HepG2 (cell line): Measurements from ENCODE around the gene CAPG. TPM values are rescaled to one million over a fixed set of nuclear protein-coding genes. Genes with fewer than 3 reads are reported as not detected.
A peak's percentile ranks its signal among the peaks of the same experiment; 100 is the strongest.

Experiments
- ATAC-seq: fragments of 200-7000 bp; cut with Tn5 transposase; 3 replicates; pipeline ENCODE4 v1.9.1; 2020; ENCODE audit warnings: mild to moderate bottlenecking, moderate library complexity
- BruUV-seq: library from RNA; stranded (reverse); fragments of 400-500 nt; replicated peaks from 2 replicates; lab custom pipeline; 2021; lab: Mats Ljungman, UMichigan
- CTCF ChIA-PET: fragments of 300-600 bp; formaldehyde crosslinking; extraction: SDS; loops from one replicate; lab custom pipeline; 2021; ENCODE audit warnings: low total read pairs, inconsistent platforms, low intra/inter-chr PET ratio; lab: Yijun Ruan, JAX
- POLR2A ChIA-PET: fragments of 350-600 bp; sonication (Branson Sonifier 250); formaldehyde crosslinking; loops from one replicate; lab custom pipeline; 2020; ENCODE audit warnings: antibody characterized with exemption, inconsistent platforms; lab: Yijun Ruan, JAX
- DNase-seq: peaks from one replicate; pipeline ENCODE4 v3.0.0-alpha.2; 2015; ENCODE audit warnings: low spot score
- FAIRE-seq: peaks from 3 replicates; lab custom pipeline; 2011; peaks lifted over from hg19 to GRCh38; lab: Jason Lieb, UNC
- H2AFZ ChIP-seq: one replicate; pipeline ENCODE4 v1.6.1; 2011; ENCODE audit warnings: low read length, inconsistent platforms
- H3K27ac ChIP-seq: fragments of 300-600 bp; 3 replicates; pipeline ENCODE4 v1.8.0; 2011; ENCODE audit warnings: mixed run types, mild to moderate bottlenecking, mixed read lengths, low read length, inconsistent platforms; ENCODE audit not compliant: insufficient read depth; ENCODE audit errors: extremely low read length
- H3K27me3 ChIP-seq, 2 experiments: fragments of 200-600 bp in 1 of 2; 2 replicates in 1 of 2; 3 replicates in 1 of 2; pipeline versions ENCODE4 v1.6.0 to v1.8.0; 2011; ENCODE audit warnings: low read length in 2 of 2, mild to moderate bottlenecking in 2 of 2, moderate library complexity in 2 of 2, inconsistent platforms in 1 of 2; ENCODE audit not compliant: insufficient read depth in 2 of 2, control insufficient read depth in 1 of 2
- H3K36me3 ChIP-seq, 2 experiments: fragments of 200-600 bp in 1 of 2; replicated peaks in 1 of 2; 2 replicates in 1 of 2; 3 replicates in 1 of 2; pipeline versions ENCODE4 v1.5.1 to v1.8.0; 2011; ENCODE audit warnings: low read length in 2 of 2, inconsistent platforms in 1 of 2; ENCODE audit not compliant: insufficient read depth in 2 of 2, control insufficient read depth in 1 of 2
- H3K4me1 ChIP-seq: 2 replicates; pipeline ENCODE4 v1.5.1; 2012; ENCODE audit warnings: low read length, inconsistent platforms; ENCODE audit not compliant: insufficient read depth
- H3K4me2 ChIP-seq: 2 replicates; pipeline ENCODE4 v1.6.0; 2011; ENCODE audit warnings: low read depth, low read length, inconsistent platforms
- H3K4me3 ChIP-seq, 3 experiments: fragments of 200-600 bp in 1 of 3; sonication (generic), shearing (Covaris generic) in 1 of 3; replicated peaks in 1 of 3; 2 replicates each; pipeline ENCODE4 v1.5.1; 2011 to 2016; ENCODE audit warnings: low read length in 3 of 3, inconsistent platforms in 2 of 3, low read depth in 2 of 3, mild to moderate bottlenecking in 2 of 3, control low read depth in 1 of 3, mixed read lengths in 1 of 3; ENCODE audit not compliant: insufficient read depth in 1 of 3
- H3K79me2 ChIP-seq: one replicate; pipeline ENCODE4 v1.6.1; 2011; ENCODE audit warnings: low read length, inconsistent platforms; ENCODE audit not compliant: insufficient read depth
- H3K9ac ChIP-seq: 2 replicates; pipeline ENCODE4 v1.6.0; 2011; ENCODE audit warnings: mild to moderate bottlenecking, low read depth, low read length, inconsistent platforms; ENCODE audit not compliant: insufficient read depth
- H3K9me3 ChIP-seq: 2 replicates; pipeline ENCODE4 v1.5.1; 2012; ENCODE audit warnings: mild to moderate bottlenecking, low read length
- H4K20me1 ChIP-seq: 2 replicates; pipeline ENCODE4 v1.6.0; 2011; ENCODE audit warnings: inconsistent platforms, mild to moderate bottlenecking, low read length, moderate library complexity; ENCODE audit not compliant: insufficient read depth
- KLF6 ChIP-seq: IDR thresholded peaks from 2 replicates; pipeline ENCODE4 v1.8.0; 2016; ENCODE audit warnings: missing biosample characterization, missing genetic modification reagents
- STAG1 ChIP-seq: sonication (generic); formaldehyde crosslinking; IDR thresholded peaks from 2 replicates; pipeline ENCODE4 v1.4.0; 2020; ENCODE audit warnings: missing genetic modification reagents
- TGIF2 ChIP-seq: IDR thresholded peaks from 2 replicates; pipeline ENCODE4 v1.6.1; 2016; ENCODE audit warnings: control low read depth, missing compliant biosample characterization
- WGBS: methylation state at CpG from one replicate; pipeline ENCODE4 v1.1.6; 2017; ENCODE audit warnings: low lambda C conversion rate; 5-methylcytosine and 5-hydroxymethylcytosine counted together
- in situ Hi-C: cut with HindIII; loops from 2 replicates; pipeline ENCODE4 v1.10.0; 2017; ENCODE audit warnings: low pct_unique_long_range_greater_than_20kb; ENCODE audit not compliant: extremely low pct_ligation_motif_present
- intact Hi-C: fragments of 100-400 bp; cut with micrococcal nuclease; formaldehyde crosslinking; loops from one replicate; pipeline ENCODE4 v1.10.0; 2022; ENCODE audit not compliant: unreplicated experiment
- polyA plus RNA-seq, 8 experiments: library from polyadenylated mRNA; depleted of rRNA in 3 of 8; stranded (reverse) in 7 of 8; unstranded in 1 of 8; fragments of >200 nt; fragmentation: Illumina TruSeq in 4 of 8; extraction: Trizol in 4 of 8; gene quantifications; 2 replicates each; pipeline versions ENCODE4 v1.2.1 to v1.2.3, GENCODE V29; 2011 to 2016; ENCODE audit warnings: low read depth in 4 of 8, missing spikeins in 1 of 8, mixed read lengths in 1 of 8; ENCODE audit not compliant: insufficient read depth in 1 of 8
- total RNA-seq, 5 experiments: library from RNA; depleted of rRNA; stranded (reverse); fragments of >200 nt; fragmentation: Illumina TruSeq; extraction: Trizol; gene quantifications; 2 replicates each; pipeline ENCODE4 v1.2.3, GENCODE V29; 2016; ENCODE audit warnings: low read depth in 1 of 5
- TF ChIP-seq, protein P1 (sequence below): sonication (generic); formaldehyde crosslinking; IDR thresholded peaks from 2 replicates; pipeline ENCODE4 v1.5.0; 2020; ENCODE audit warnings: mild to moderate bottlenecking, missing genetic modification reagents, moderate library complexity
- TF ChIP-seq, protein P2 (sequence below): sonication (generic); formaldehyde crosslinking; IDR thresholded peaks from 2 replicates; pipeline ENCODE4 v1.5.1; 2020; ENCODE audit warnings: mild to moderate bottlenecking, moderate library complexity, missing genetic modification reagents
- TF ChIP-seq, protein P3 (sequence below): sonication (generic); formaldehyde crosslinking; IDR thresholded peaks from 2 replicates; pipeline ENCODE4 v1.4.0; 2020; ENCODE audit warnings: mild to moderate bottlenecking, missing genetic modification reagents

CAPG gene
- total and polyA plus RNA-seq, 2 of the 13 experiments (the other 11 are each of a cell fraction or from before 2014, with no cell fraction given): 12.7 to 18.2 TPM

DNA sequence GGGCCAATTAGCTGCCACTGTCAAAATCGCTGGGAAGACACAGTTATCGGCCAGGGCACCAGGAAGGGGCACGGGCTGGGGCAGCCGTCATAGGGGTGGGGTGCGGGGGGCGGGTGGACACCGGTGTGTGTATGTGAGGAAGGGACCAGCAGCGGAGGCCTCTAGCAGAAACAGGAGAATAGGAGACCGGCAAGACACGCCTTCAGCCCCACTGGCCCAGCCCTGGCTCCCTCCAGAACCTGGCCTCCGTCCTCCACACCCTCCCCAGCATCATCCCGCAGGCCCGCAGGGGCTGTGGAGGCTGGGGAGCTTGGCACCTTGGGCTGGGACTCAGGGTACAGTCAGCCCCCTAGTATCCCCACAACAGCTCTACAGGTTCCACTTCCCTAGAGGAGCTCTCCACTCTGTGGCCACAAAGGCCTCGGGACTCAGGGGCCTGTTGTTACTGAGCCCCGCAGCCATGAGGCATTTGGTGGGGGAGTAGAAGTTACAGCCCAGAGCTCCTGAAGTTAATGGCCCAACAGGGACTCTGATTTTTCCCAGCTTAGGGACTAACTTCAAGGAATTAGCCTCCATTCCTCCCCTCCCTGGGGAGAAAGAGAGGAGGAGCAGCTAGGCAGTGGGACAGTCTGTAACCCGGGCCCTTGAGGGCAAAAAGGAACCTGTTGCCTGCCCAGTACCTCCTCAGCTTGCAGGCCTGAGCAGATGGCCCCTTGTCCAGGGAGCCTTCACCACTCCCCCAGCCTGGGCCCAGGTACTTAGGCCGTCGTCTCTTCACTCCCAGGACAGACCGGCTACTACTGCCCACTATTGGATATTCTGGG lies 28.2 kb upstream of the CAPG start:
- no peak for FAIRE-seq
- BruUV-seq: no TSS peak
- Histone ChIP-seq H3K4me3 (no peak overlapping the region; a peak in 1 of 6 replicates), H2AFZ (no peak overlapping the region), H3K27ac (no peak overlapping the region), H4K20me1 (no peaks in the 10 kb centered on the region), H3K79me2 (no peaks in the 10 kb centered on the region), H3K9me3 (no peaks in the 10 kb centered on the region), H3K4me1 (peaks cover 26% of the 10 kb centered on the region), H3K27me3 (peaks cover 6 to 67% of the 10 kb centered on the region in 2 experiments), H3K4me2 (peak overlapping the region; percentile 29; the same call in 1 of the 2 replicates), H3K36me3 (no peaks in the 10 kb centered on the region), H3K9ac (peak overlapping the region; percentile 5; the same call in 1 of the 2 replicates)
- CTCF ChIA-PET: no interaction called here
- WGBS: 50% methylated on average over 17 of the region's 19 CpGs
- TF ChIP-seq, protein P1, sequence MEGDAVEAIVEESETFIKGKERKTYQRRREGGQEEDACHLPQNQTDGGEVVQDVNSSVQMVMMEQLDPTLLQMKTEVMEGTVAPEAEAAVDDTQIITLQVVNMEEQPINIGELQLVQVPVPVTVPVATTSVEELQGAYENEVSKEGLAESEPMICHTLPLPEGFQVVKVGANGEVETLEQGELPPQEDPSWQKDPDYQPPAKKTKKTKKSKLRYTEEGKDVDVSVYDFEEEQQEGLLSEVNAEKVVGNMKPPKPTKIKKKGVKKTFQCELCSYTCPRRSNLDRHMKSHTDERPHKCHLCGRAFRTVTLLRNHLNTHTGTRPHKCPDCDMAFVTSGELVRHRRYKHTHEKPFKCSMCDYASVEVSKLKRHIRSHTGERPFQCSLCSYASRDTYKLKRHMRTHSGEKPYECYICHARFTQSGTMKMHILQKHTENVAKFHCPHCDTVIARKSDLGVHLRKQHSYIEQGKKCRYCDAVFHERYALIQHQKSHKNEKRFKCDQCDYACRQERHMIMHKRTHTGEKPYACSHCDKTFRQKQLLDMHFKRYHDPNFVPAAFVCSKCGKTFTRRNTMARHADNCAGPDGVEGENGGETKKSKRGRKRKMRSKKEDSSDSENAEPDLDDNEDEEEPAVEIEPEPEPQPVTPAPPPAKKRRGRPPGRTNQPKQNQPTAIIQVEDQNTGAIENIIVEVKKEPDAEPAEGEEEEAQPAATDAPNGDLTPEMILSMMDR (CRISPR knock-in tag): peak; percentile 36
- TF ChIP-seq, protein P2, sequence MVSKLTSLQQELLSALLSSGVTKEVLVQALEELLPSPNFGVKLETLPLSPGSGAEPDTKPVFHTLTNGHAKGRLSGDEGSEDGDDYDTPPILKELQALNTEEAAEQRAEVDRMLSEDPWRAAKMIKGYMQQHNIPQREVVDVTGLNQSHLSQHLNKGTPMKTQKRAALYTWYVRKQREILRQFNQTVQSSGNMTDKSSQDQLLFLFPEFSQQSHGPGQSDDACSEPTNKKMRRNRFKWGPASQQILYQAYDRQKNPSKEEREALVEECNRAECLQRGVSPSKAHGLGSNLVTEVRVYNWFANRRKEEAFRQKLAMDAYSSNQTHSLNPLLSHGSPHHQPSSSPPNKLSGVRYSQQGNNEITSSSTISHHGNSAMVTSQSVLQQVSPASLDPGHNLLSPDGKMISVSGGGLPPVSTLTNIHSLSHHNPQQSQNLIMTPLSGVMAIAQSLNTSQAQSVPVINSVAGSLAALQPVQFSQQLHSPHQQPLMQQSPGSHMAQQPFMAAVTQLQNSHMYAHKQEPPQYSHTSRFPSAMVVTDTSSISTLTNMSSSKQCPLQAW (CRISPR knock-in tag): 0 out of 2 replicates have a peak, but pooled peaks have one; percentile 31
- TF ChIP-seq TGIF2 (CRISPR knock-in tag): peak; percentile 56; the same call in 1 of the 2 replicates
- no peak for TF ChIP-seq KLF6 (CRISPR knock-in tag)
- TF ChIP-seq STAG1 (CRISPR knock-in tag): peak; percentile 44
- TF ChIP-seq, protein P3, sequence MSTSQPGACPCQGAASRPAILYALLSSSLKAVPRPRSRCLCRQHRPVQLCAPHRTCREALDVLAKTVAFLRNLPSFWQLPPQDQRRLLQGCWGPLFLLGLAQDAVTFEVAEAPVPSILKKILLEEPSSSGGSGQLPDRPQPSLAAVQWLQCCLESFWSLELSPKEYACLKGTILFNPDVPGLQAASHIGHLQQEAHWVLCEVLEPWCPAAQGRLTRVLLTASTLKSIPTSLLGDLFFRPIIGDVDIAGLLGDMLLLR: no peak
- no peak for DNase-seq
- ATAC-seq: peak; percentile 54
- POLR2A ChIA-PET: interaction anchor here (1.4 to 5.3 kb wide), 2 partner anchors 17 to 100 kb away, joined by 4 to 26 read pairs; partner anchors contain the start of gene MAT2A
- in situ Hi-C loops (no loop called here), intact Hi-C loops (no loop called here)
